Brain pericyte (primary cell): ENCODE data around the gene UROC1.

ENCODE experiments used
- DNase-seq: peaks from one replicate; pipeline ENCODE4 v3.0.0-alpha.2; 2012; ENCODE audit warnings: low read depth, low spot score

UROC1 gene

GRCh38 chr3:126530171-126531050 is 12.8 kb upstream of the UROC1 start:
- no peak for DNase-seq

GRCh38 chr3:126529585-126530170 is 12.1 kb upstream of the UROC1 start:
- no peak for DNase-seq

- no peak for DNase-seq
These were observed 11.4 kb upstream of the UROC1 start for GRCh38 chr3:126528800-126529541.

- DNase-seq = no peak
These were observed 10.8 kb upstream of the UROC1 start for GRCh38 chr3:126528419-126528799.

- no peak for DNase-seq
These were observed 10.1 kb upstream of the UROC1 start for GRCh38 chr3:126527455-126528211.

GRCh38 chr3:126527006-126527405 is 9.4 kb upstream of the UROC1 start:
- DNase-seq = no peak

GRCh38 chr3:126526668-126527005 is 9.1 kb upstream of the UROC1 start:
- no peak for DNase-seq

GRCh38 chr3:126525853-126526667 is 8.5 kb upstream of the UROC1 start:
- no peak for DNase-seq

GRCh38 chr3:126525091-126525852 is 7.7 kb upstream of the UROC1 start:
- no peak for DNase-seq

GRCh38 chr3:126524429-126524988 is 6.9 kb upstream of the UROC1 start:
- no peak for DNase-seq

GRCh38 chr3:126523745-126524428 is 6.3 kb upstream of the UROC1 start, which contains the start of gene CHST13:
TSS of gene CHST13 (plus strand) at chr3:126524155. CDS start at chr3:126524333, 178 bp downstream.
- no peak for DNase-seq

- no peak for DNase-seq
These were observed 4.8 kb upstream of the UROC1 start for GRCh38 chr3:126522363-126522788.

- no peak for DNase-seq
These were observed 3.7 kb upstream of the UROC1 start for GRCh38 chr3:126521122-126521891.

- no peak for DNase-seq
These were observed 2.2 kb upstream of the UROC1 start for GRCh38 chr3:126519506-126520455.

- no peak for DNase-seq
These were observed 1.2 kb upstream of the UROC1 start for GRCh38 chr3:126518779-126519177.

- DNase-seq = no peak
These were observed 609 bp upstream of the UROC1 start for GRCh38 chr3:126517986-126518778.

- DNase-seq = no peak
These were observed 660 bp downstream of the UROC1 start for GRCh38 chr3:126516936-126517290.
